SK-N-SH (cell line): Measurements from ENCODE around the gene DTX3. TPM values are rescaled to one million over a fixed set of nuclear protein-coding genes. Genes with fewer than 3 reads are reported as not detected.

ENCODE experiments used
- CTCF ChIA-PET: fragments of 300-600, 350-600 bp; formaldehyde crosslinking; extraction: SDS; loops from one replicate; lab custom pipeline; 2021; lab: Yijun Ruan, JAX
- POLR2A ChIA-PET: fragments of 350-600 bp; sonication (Branson Sonifier 250); formaldehyde crosslinking; extraction: SDS; loops from one replicate; lab custom pipeline; 2020; ENCODE audit warnings: antibody characterized with exemption, inconsistent platforms; lab: Yijun Ruan, JAX
- DNase-seq: peaks from one replicate; pipeline ENCODE4 v3.0.0; 2012
- H2AFZ ChIP-seq: fragments of 200-600 bp; sonication (generic); 2 replicates; pipeline ENCODE4 v1.8.1; 2016; ENCODE audit warnings: antibody characterized with exemption, mild to moderate bottlenecking, low read depth
- H3F3A ChIP-seq: fragments of 200-600 bp; sonication (generic); replicated peaks from 2 replicates; pipeline ENCODE3; 2016; ENCODE audit warnings: antibody characterized with exemption, mild to moderate bottlenecking; ENCODE audit not compliant: insufficient read depth
- H3K27ac ChIP-seq, 2 experiments: fragments of 200-500 bp in 1 of 2; fragments of 200-600 bp in 1 of 2; sonication (Bioruptor generic) in 1 of 2; sonication (generic), shearing (Covaris generic) in 1 of 2; 2 replicates each; pipeline versions ENCODE4 v1.5.1 to v1.6.1; 2014 to 2016; ENCODE audit warnings: low read depth in 2 of 2, inconsistent platforms in 1 of 2, low read length in 1 of 2, mild to moderate bottlenecking in 1 of 2, mixed read lengths in 1 of 2
- H3K27me3 ChIP-seq: fragments of 200-600 bp; sonication (generic), shearing (Covaris generic); 2 replicates; pipeline ENCODE4 v1.6.1; 2016; ENCODE audit warnings: mixed run types; ENCODE audit not compliant: insufficient read depth
- H3K36me3 ChIP-seq, 2 experiments: fragments of 200-500 bp in 1 of 2; fragments of 200-600 bp in 1 of 2; sonication (Bioruptor generic) in 1 of 2; sonication (generic) in 1 of 2; replicated peaks in 1 of 2; 2 replicates each; pipeline versions ENCODE3 to v1.5.1; 2014 to 2016; ENCODE audit warnings: low read length in 1 of 2, mild to moderate bottlenecking in 1 of 2; ENCODE audit not compliant: insufficient read depth in 2 of 2, control insufficient read depth in 1 of 2
- H3K4me1 ChIP-seq, 2 experiments: fragments of 200-500 bp in 1 of 2; fragments of 200-600 bp in 1 of 2; sonication (Bioruptor generic) in 1 of 2; sonication (generic), shearing (Covaris generic) in 1 of 2; 2 replicates each; pipeline versions ENCODE4 v1.5.1 to v1.6.1; 2014 to 2016; ENCODE audit warnings: low read depth in 1 of 2, low read length in 1 of 2, mixed run types in 1 of 2; ENCODE audit not compliant: insufficient read depth in 2 of 2, control insufficient read depth in 1 of 2
- H3K4me2 ChIP-seq: fragments of 200-600 bp; sonication (generic), shearing (Covaris generic); 2 replicates; pipeline ENCODE4 v1.6.1; 2017; ENCODE audit warnings: mixed run types
- H3K4me3 ChIP-seq, 2 experiments: fragments of 200-500 bp in 1 of 2; fragments of 200-600 bp in 1 of 2; sonication (Bioruptor generic) in 1 of 2; sonication (generic), shearing (Covaris generic) in 1 of 2; 2 replicates each; pipeline versions ENCODE4 v1.5.1 to v1.8.1; 2014 to 2016; ENCODE audit warnings: low read depth in 2 of 2, inconsistent platforms in 1 of 2, low read length in 1 of 2, mild to moderate bottlenecking in 1 of 2, mixed read lengths in 1 of 2, moderate library complexity in 1 of 2
- H3K79me2 ChIP-seq: fragments of 200-600 bp; sonication (generic); 2 replicates; pipeline ENCODE4 v1.8.1; 2017; ENCODE audit warnings: mild to moderate bottlenecking; ENCODE audit not compliant: insufficient read depth
- H3K9ac ChIP-seq: fragments of 200-600 bp; sonication (generic); 2 replicates; pipeline ENCODE4 v1.6.1; 2017; ENCODE audit warnings: mixed run types
- H3K9me2 ChIP-seq: fragments of 200-600 bp; sonication (generic); 2 replicates; pipeline ENCODE4 v1.6.1; 2017; ENCODE audit warnings: mixed run types
- H3K9me3 ChIP-seq: fragments of 200-600 bp; sonication (generic); 2 replicates; pipeline ENCODE4 v1.6.1; 2017; ENCODE audit warnings: mixed run types, mild to moderate bottlenecking, moderate library complexity
- H4K20me1 ChIP-seq: fragments of 200-600 bp; sonication (generic); 2 replicates; pipeline ENCODE4 v1.6.1; 2017; ENCODE audit warnings: mild to moderate bottlenecking, mixed run types; ENCODE audit not compliant: insufficient read depth
- CHD2 ChIP-seq: fragments of 150-350 bp; IDR thresholded peaks from 2 replicates; pipeline ENCODE4 v1.6.1; 2018; ENCODE audit warnings: low read length; ENCODE audit not compliant: partially characterized antibody
- ELF1 ChIP-seq: IDR thresholded peaks from 2 replicates; pipeline ENCODE4 v1.4.0; 2012
- EP300 ChIP-seq, 2 experiments: IDR thresholded peaks; 2 replicates each; pipeline versions ENCODE4 v1.4.0 to v1.6.1; 2012; ENCODE audit warnings: borderline replicate concordance in 1 of 2, low read depth in 1 of 2, low read length in 1 of 2
- FOSL2 ChIP-seq: IDR thresholded peaks from 2 replicates; pipeline ENCODE4 v1.4.0; 2012; ENCODE audit warnings: low read depth, mild to moderate bottlenecking, moderate library complexity, borderline replicate concordance
- GABPA ChIP-seq: IDR thresholded peaks from 2 replicates; pipeline ENCODE4 v1.4.0; 2012; ENCODE audit warnings: low read depth, mild to moderate bottlenecking
- NRF1 ChIP-seq: IDR thresholded peaks from 2 replicates; pipeline ENCODE4 v1.6.1; 2012; ENCODE audit warnings: low read depth, mild to moderate bottlenecking, low read length
- RCOR1 ChIP-seq: fragments of 150-350 bp; IDR thresholded peaks from 2 replicates; pipeline ENCODE4 v1.6.1; 2017; ENCODE audit warnings: antibody characterized with exemption, low read length
- REST ChIP-seq: IDR thresholded peaks from 2 replicates; pipeline ENCODE4 v1.6.1; 2012; ENCODE audit warnings: mild to moderate bottlenecking, low read depth, low read length, moderate library complexity
- RFX5 ChIP-seq: IDR thresholded peaks from 2 replicates; pipeline ENCODE4 v1.6.1; 2012; ENCODE audit warnings: mild to moderate bottlenecking, improper control_type of control experiment, low read length
- RXRA ChIP-seq: IDR thresholded peaks from 2 replicates; pipeline ENCODE4 v1.4.0; 2012; ENCODE audit warnings: low read depth, mild to moderate bottlenecking, borderline replicate concordance
- TEAD4 ChIP-seq: IDR thresholded peaks from 2 replicates; pipeline ENCODE4 v1.4.0; 2012; ENCODE audit warnings: mild to moderate bottlenecking, borderline replicate concordance; ENCODE audit not compliant: insufficient read depth
- YY1 ChIP-seq: IDR thresholded peaks from 2 replicates; pipeline ENCODE4 v1.4.0; 2012; ENCODE audit warnings: low read depth, mild to moderate bottlenecking
- ZBTB33 ChIP-seq: IDR thresholded peaks from 2 replicates; pipeline ENCODE4 v1.4.0; 2012; ENCODE audit warnings: low read depth, borderline replicate concordance
- WGBS: methylation state at CpG from one replicate; pipeline ENCODE4 v1.1.6; 2017; ENCODE audit warnings: low lambda C conversion rate; 5-methylcytosine and 5-hydroxymethylcytosine counted together
- polyA plus RNA-seq, 3 experiments: library from polyadenylated mRNA; depleted of rRNA; stranded (reverse); fragments of >200 nt; gene quantifications; 2 replicates each; pipeline ENCODE4 v1.2.3, GENCODE V29; 2012
- TF ChIP-seq, protein P1 (sequence below): IDR thresholded peaks from 2 replicates; pipeline ENCODE4 v1.4.0; 2012; ENCODE audit warnings: low read depth, borderline replicate concordance

The DTX3 gene
- polyA plus RNA-seq, 1 of the 3 experiments (the other 2 are of a cell fraction): 61.2 TPM

GRCh38 chr12:57627501-57628279 is 23.1 kb downstream of the DTX3 start:
- H4K20me1 ChIP-seq: no peaks in the 10 kb centered on the region
- no peaks in the 10 kb centered on the region for H3K27me3 ChIP-seq
- H3K4me1 ChIP-seq: no peaks in the 10 kb centered on the region; a peak in 1 of 4 replicates
- WGBS: 96% methylated on average over 58 of the region's 67 CpGs
- ChIA-PET CTCF (interaction anchor here (0.8 to 11.0 kb wide), 3 partner anchors 9 to 45 kb away, joined by 3 to 298 read pairs (median 3); no protein-coding TSS in a partner anchor), POLR2A (no interaction called here)
- no peak overlapping the region for H3K4me2 ChIP-seq
- H3K27ac ChIP-seq: no peak overlapping the region
- H3F3A ChIP-seq: no peaks in the 10 kb centered on the region
- no peak overlapping the region for H2AFZ ChIP-seq
- no peaks in the 10 kb centered on the region for H3K9me2 ChIP-seq
- H3K9ac ChIP-seq: no peak overlapping the region
- no peaks in the 10 kb centered on the region for H3K9me3 ChIP-seq
- H3K79me2 ChIP-seq: no peaks in the 10 kb centered on the region
- no peak for TF ChIP-seq RCOR1
- no peak for TF ChIP-seq GABPA
- TF ChIP-seq RXRA: no peak
- TF ChIP-seq FOSL2: no peak
- no peak for TF ChIP-seq TEAD4
- no peak for TF ChIP-seq YY1
- TF ChIP-seq, protein P1, sequence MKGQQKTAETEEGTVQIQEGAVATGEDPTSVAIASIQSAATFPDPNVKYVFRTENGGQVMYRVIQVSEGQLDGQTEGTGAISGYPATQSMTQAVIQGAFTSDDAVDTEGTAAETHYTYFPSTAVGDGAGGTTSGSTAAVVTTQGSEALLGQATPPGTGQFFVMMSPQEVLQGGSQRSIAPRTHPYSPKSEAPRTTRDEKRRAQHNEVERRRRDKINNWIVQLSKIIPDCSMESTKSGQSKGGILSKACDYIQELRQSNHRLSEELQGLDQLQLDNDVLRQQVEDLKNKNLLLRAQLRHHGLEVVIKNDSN: no peak
- TF ChIP-seq ZBTB33: no peak
- no peak for TF ChIP-seq REST
- no peak for TF ChIP-seq NRF1
- TF ChIP-seq ELF1: no peak
- no peak for TF ChIP-seq EP300 (IDR thresholded peaks at IDR 0.05; ENCODE audit: borderline replicate concordance in 1 of 2, low read depth in 1 of 2, low read length in 1 of 2)
- TF ChIP-seq CHD2: no peak
- no peak for TF ChIP-seq RFX5
- no peak overlapping the region for H3K4me3 ChIP-seq
- DNase-seq: peak; percentile 27
- H3K36me3 ChIP-seq: peaks cover 0 to 2% of the 10 kb centered on the region in 2 experiments
